Parathyroid adenoma (tissue), 2 donors: ENCODE measurements around the gene AP2A2.

Experiments used
- H2AFZ ChIP-seq: fragments of 300-600 bp; sonication (generic); one replicate; pipeline ENCODE4 v1.7.0; 2017; ENCODE audit warnings: antibody characterized with exemption, mild to moderate bottlenecking
- H3K27ac ChIP-seq: fragments of 300-600 bp; sonication (generic); one replicate; pipeline ENCODE4 v1.7.0; 2017
- H3K27me3 ChIP-seq: fragments of 300-600 bp; sonication (generic); one replicate; pipeline ENCODE4 v1.7.0; 2017; ENCODE audit warnings: low read length; ENCODE audit not compliant: control insufficient read depth, insufficient read depth
- H3K36me3 ChIP-seq: fragments of 300-600 bp; sonication (generic); one replicate; pipeline ENCODE4 v1.7.0; 2017; ENCODE audit warnings: low read length; ENCODE audit not compliant: control insufficient read depth, insufficient read depth
- H3K4me1 ChIP-seq: fragments of 300-600 bp; sonication (generic); one replicate; pipeline ENCODE4 v1.7.0; 2017; ENCODE audit warnings: control low read depth
- H3K4me2 ChIP-seq: fragments of 300-600 bp; sonication (generic); one replicate; pipeline ENCODE4 v1.7.0; 2017; ENCODE audit warnings: low read length
- H3K4me3 ChIP-seq: fragments of 300-600 bp; sonication (generic); one replicate; pipeline ENCODE4 v1.7.0; 2017; ENCODE audit warnings: low read depth, low read length
- H3K79me2 ChIP-seq: fragments of 300-600 bp; sonication (generic); one replicate; pipeline ENCODE4 v1.7.0; 2017; ENCODE audit warnings: control low read depth
- H3K9ac ChIP-seq: fragments of 300-600 bp; sonication (generic); one replicate; pipeline ENCODE4 v1.7.0; 2017; ENCODE audit warnings: mild to moderate bottlenecking
- H3K9me3 ChIP-seq: fragments of 300-600 bp; sonication (generic); one replicate; pipeline ENCODE4 v1.7.0; 2017; ENCODE audit warnings: low read length; ENCODE audit not compliant: control insufficient read depth
- CTCF ChIP-seq: fragments of 300-600 bp; sonication (generic); IDR thresholded peaks from one replicate; pipeline ENCODE4 v1.7.0; 2017; ENCODE audit warnings: antibody characterized with exemption, mild to moderate bottlenecking
- donor health status: primary hyperparathyroidism.

The AP2A2 gene

GRCh38 chr11:1034001-1034400, 108.3 kb downstream of the AP2A2 start:
- no peak overlapping the region for H3K4me3 ChIP-seq
- H3K4me1 ChIP-seq: no peaks in the 10 kb centered on the region
- H3K27ac ChIP-seq: no peak overlapping the region
- H3K9me3 ChIP-seq: no peaks in the 10 kb centered on the region
- no peak overlapping the region for H3K4me2 ChIP-seq
- H3K79me2 ChIP-seq: no peaks in the 10 kb centered on the region
- no peak for TF ChIP-seq CTCF
- H2AFZ ChIP-seq: no peak overlapping the region
- no peaks in the 10 kb centered on the region for H3K36me3 ChIP-seq
- no peaks in the 10 kb centered on the region for H3K27me3 ChIP-seq
- H3K9ac ChIP-seq: no peak overlapping the region

GRCh38 chr11:1034456-1035295, 109.0 kb downstream of the AP2A2 start:
- Histone ChIP-seq H3K4me2 (no peak overlapping the region), H3K9ac (no peak overlapping the region), H3K79me2 (no peaks in the 10 kb centered on the region), H3K27me3 (no peaks in the 10 kb centered on the region), H3K4me3 (no peak overlapping the region), H3K4me1 (no peaks in the 10 kb centered on the region), H3K36me3 (no peaks in the 10 kb centered on the region), H3K9me3 (no peaks in the 10 kb centered on the region), H3K27ac (no peak overlapping the region), H2AFZ (no peak overlapping the region)
- TF ChIP-seq CTCF: no peak

- Histone ChIP-seq H3K27me3 (no peaks in the 10 kb centered on the region), H3K27ac (no peak overlapping the region), H3K79me2 (no peaks in the 10 kb centered on the region), H3K36me3 (no peaks in the 10 kb centered on the region), H3K9ac (no peak overlapping the region), H3K4me1 (no peaks in the 10 kb centered on the region), H3K4me2 (no peak overlapping the region), H2AFZ (no peak overlapping the region), H3K4me3 (no peak overlapping the region), H3K9me3 (no peaks in the 10 kb centered on the region)
- TF ChIP-seq CTCF: no peak
These were observed 110.1 kb downstream of the AP2A2 start for GRCh38 chr11:1035577-1036283.

- Histone ChIP-seq H3K27me3 (no peaks in the 10 kb centered on the region), H3K36me3 (no peaks in the 10 kb centered on the region), H3K9me3 (no peaks in the 10 kb centered on the region), H3K4me1 (no peaks in the 10 kb centered on the region), H3K27ac (no peak within 1 kb of the TSS), H3K4me3 (no peak within 1 kb of the TSS), H3K9ac (no peak within 1 kb of the TSS), H3K79me2 (no peaks in the 10 kb centered on the region), H2AFZ (no peak within 1 kb of the TSS), H3K4me2 (no peak within 1 kb of the TSS)
- TF ChIP-seq CTCF: no peak
These were observed 110.7 kb downstream of the AP2A2 start, which contains the start of gene MUC6 for GRCh38 chr11:1036303-1036923. Gene MUC6, minus strand, starts transcription at chr11:1036718. Its CDS starts 63 bp downstream, at chr11:1036655.
